Measurements from ENCODE around the gene GPRC5C.

GPRC5C gene

DNA sequence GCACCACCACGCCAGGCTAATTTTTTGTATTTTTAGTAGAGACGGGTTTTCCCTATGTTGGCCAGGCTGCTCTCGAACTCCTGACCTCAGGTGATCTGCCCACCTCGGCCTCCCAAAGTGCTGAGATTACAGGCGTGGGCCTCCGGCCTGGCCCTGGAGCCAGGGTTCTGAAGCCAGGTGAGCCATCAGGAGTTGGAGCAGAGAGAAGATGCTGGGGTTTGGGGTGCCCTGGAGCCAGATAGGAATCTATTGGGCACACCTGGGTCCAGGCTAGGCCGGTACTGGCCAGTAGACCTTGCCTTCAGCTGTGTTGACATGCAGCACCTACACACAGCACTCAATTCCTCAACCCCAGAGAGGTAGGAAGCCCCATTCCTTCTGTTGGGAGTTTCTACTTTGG, 29.1 kb downstream of the GPRC5C start:
- H2AK5ac ChIP-seq (ENCODE audit: low read length) = no peak overlapping the region
- H2BK5ac ChIP-seq (ENCODE audit: low read depth, low read length, poor library complexity) = no peak overlapping the region
- peaks cover 7% of the 10 kb centered on the region for H3K9me3 ChIP-seq (ENCODE audit: insufficient read depth, low read depth, low read length)
- no peak overlapping the region for H2AFZ ChIP-seq (ENCODE audit: insufficient read depth, low read length, poor library complexity)
- H3K4ac ChIP-seq (ENCODE audit: low read depth, low read length) = no peak overlapping the region
- H4K12ac ChIP-seq (ENCODE audit: low read depth, low read length) = no peak overlapping the region
- no peak overlapping the region for H3K27ac ChIP-seq (ENCODE audit: low read depth, low read length)
- no peak overlapping the region for H3K4me3 ChIP-seq (ENCODE audit: low read depth, low read length)
- no peak overlapping the region for H4K8ac ChIP-seq (ENCODE audit: low read depth, low read length)
- no peaks in the 10 kb centered on the region for H3K79me1 ChIP-seq (ENCODE audit: low read length)
- no CpG with 5 or more reads among the region's 7 CpGs for WGBS (ENCODE audit: extremely low coverage, insufficient coverage, insufficient read length)
- H2BK12ac ChIP-seq (ENCODE audit: low read length) = no peak overlapping the region
- no peak overlapping the region for H3K23ac ChIP-seq (ENCODE audit: low read length)
- DNase-seq = no peak
- H3K4me2 ChIP-seq (ENCODE audit: low read length) = no peak overlapping the region
- no peak overlapping the region for H3K9ac ChIP-seq (ENCODE audit: low read length)
- H3K4me1 ChIP-seq (ENCODE audit: control insufficient read depth in 1 of 2, insufficient read depth in 2 of 2, low read length in 2 of 2) = no peaks in the 10 kb centered on the region
- no peak overlapping the region for H3K14ac ChIP-seq (ENCODE audit: low read length)
- H4K91ac ChIP-seq (ENCODE audit: low read depth, low read length) = no peak overlapping the region
- no peak overlapping the region for H2BK120ac ChIP-seq (ENCODE audit: insufficient read depth, low read length, poor library complexity)
- peaks cover 2% of the 10 kb centered on the region for H3K27me3 ChIP-seq (ENCODE audit: insufficient read depth, low read length)
- no peaks in the 10 kb centered on the region for H3K36me3 ChIP-seq (ENCODE audit: control insufficient read depth in 1 of 2, insufficient read depth in 2 of 2, low read length in 2 of 2)
- no peak overlapping the region for H3K18ac ChIP-seq (ENCODE audit: low read length)
- H3K79me2 ChIP-seq (ENCODE audit: control insufficient read depth, insufficient read depth, low read length, poor library complexity) = no peaks in the 10 kb centered on the region

GRCh38 chr17:74461611-74462010, 29.7 kb downstream of the GPRC5C start:
- no peak overlapping the region for H3K4me2 ChIP-seq (ENCODE audit: low read length)
- H2AK5ac ChIP-seq (ENCODE audit: low read length) = no peak overlapping the region
- no peak overlapping the region for H2BK12ac ChIP-seq (ENCODE audit: low read length)
- H3K79me2 ChIP-seq (ENCODE audit: control insufficient read depth, insufficient read depth, low read length, poor library complexity) = no peaks in the 10 kb centered on the region
- no peak overlapping the region for H2BK120ac ChIP-seq (ENCODE audit: insufficient read depth, low read length, poor library complexity)
- WGBS (ENCODE audit: extremely low coverage, insufficient coverage, insufficient read length) = no CpG with 5 or more reads among the region's 10 CpGs
- no peaks in the 10 kb centered on the region for H3K4me1 ChIP-seq (ENCODE audit: control insufficient read depth in 1 of 2, insufficient read depth in 2 of 2, low read length in 2 of 2)
- peaks cover 8% of the 10 kb centered on the region for H3K27me3 ChIP-seq (ENCODE audit: insufficient read depth, low read length)
- DNase-seq = no peak
- H3K36me3 ChIP-seq (ENCODE audit: control insufficient read depth in 1 of 2, insufficient read depth in 2 of 2, low read length in 2 of 2) = no peaks in the 10 kb centered on the region
- H4K8ac ChIP-seq (ENCODE audit: low read depth, low read length) = no peak overlapping the region
- H3K79me1 ChIP-seq (ENCODE audit: low read length) = no peaks in the 10 kb centered on the region
- no peak overlapping the region for H4K12ac ChIP-seq (ENCODE audit: low read depth, low read length)
- no peak overlapping the region for H3K14ac ChIP-seq (ENCODE audit: low read length)
- H2AFZ ChIP-seq (ENCODE audit: insufficient read depth, low read length, poor library complexity) = no peak overlapping the region
- H3K23ac ChIP-seq (ENCODE audit: low read length) = no peak overlapping the region
- no peak overlapping the region for H3K9ac ChIP-seq (ENCODE audit: low read length)
- no peak overlapping the region for H3K18ac ChIP-seq (ENCODE audit: low read length)
- no peak overlapping the region for H3K4me3 ChIP-seq (ENCODE audit: low read depth, low read length)
- peaks cover 7% of the 10 kb centered on the region for H3K9me3 ChIP-seq (ENCODE audit: insufficient read depth, low read depth, low read length)
- H2BK5ac ChIP-seq (ENCODE audit: low read depth, low read length, poor library complexity) = no peak overlapping the region
- H4K91ac ChIP-seq (ENCODE audit: low read depth, low read length) = no peak overlapping the region
- no peak overlapping the region for H3K27ac ChIP-seq (ENCODE audit: low read depth, low read length)
- no peak overlapping the region for H3K4ac ChIP-seq (ENCODE audit: low read depth, low read length)

GRCh38 chr17:74464730-74465377, 33.0 kb downstream of the GPRC5C start:
- H3K23ac ChIP-seq (ENCODE audit: low read length) = no peak overlapping the region
- H4K8ac ChIP-seq (ENCODE audit: low read depth, low read length) = no peak overlapping the region
- H3K9me3 ChIP-seq (ENCODE audit: insufficient read depth, low read depth, low read length) = peaks cover 7% of the 10 kb centered on the region
- H3K18ac ChIP-seq (ENCODE audit: low read length) = no peak overlapping the region
- H2AK5ac ChIP-seq (ENCODE audit: low read length) = no peak overlapping the region
- no peak overlapping the region for H4K91ac ChIP-seq (ENCODE audit: low read depth, low read length)
- no peak overlapping the region for H3K4ac ChIP-seq (ENCODE audit: low read depth, low read length)
- 100% methylated on average over 3 of the region's 7 CpGs for WGBS (ENCODE audit: extremely low coverage, insufficient coverage, insufficient read length)
- no peak overlapping the region for H4K12ac ChIP-seq (ENCODE audit: low read depth, low read length)
- H3K4me3 ChIP-seq (ENCODE audit: low read depth, low read length) = no peak overlapping the region
- H2BK12ac ChIP-seq (ENCODE audit: low read length) = no peak overlapping the region
- H3K4me2 ChIP-seq (ENCODE audit: low read length) = no peak overlapping the region
- H2AFZ ChIP-seq (ENCODE audit: insufficient read depth, low read length, poor library complexity) = no peak overlapping the region
- no peaks in the 10 kb centered on the region for H3K79me2 ChIP-seq (ENCODE audit: control insufficient read depth, insufficient read depth, low read length, poor library complexity)
- no peak for DNase-seq
- no peak overlapping the region for H2BK120ac ChIP-seq (ENCODE audit: insufficient read depth, low read length, poor library complexity)
- no peak overlapping the region for H3K27ac ChIP-seq (ENCODE audit: low read depth, low read length)
- H3K14ac ChIP-seq (ENCODE audit: low read length) = no peak overlapping the region
- no peaks in the 10 kb centered on the region for H3K4me1 ChIP-seq (ENCODE audit: control insufficient read depth in 1 of 2, insufficient read depth in 2 of 2, low read length in 2 of 2)
- peaks cover 17% of the 10 kb centered on the region for H3K27me3 ChIP-seq (ENCODE audit: insufficient read depth, low read length)
- no peaks in the 10 kb centered on the region for H3K79me1 ChIP-seq (ENCODE audit: low read length)
- H2BK5ac ChIP-seq (ENCODE audit: low read depth, low read length, poor library complexity) = no peak overlapping the region
- H3K36me3 ChIP-seq (ENCODE audit: control insufficient read depth in 1 of 2, insufficient read depth in 2 of 2, low read length in 2 of 2) = no peaks in the 10 kb centered on the region
- H3K9ac ChIP-seq (ENCODE audit: low read length) = no peak overlapping the region

DNA sequence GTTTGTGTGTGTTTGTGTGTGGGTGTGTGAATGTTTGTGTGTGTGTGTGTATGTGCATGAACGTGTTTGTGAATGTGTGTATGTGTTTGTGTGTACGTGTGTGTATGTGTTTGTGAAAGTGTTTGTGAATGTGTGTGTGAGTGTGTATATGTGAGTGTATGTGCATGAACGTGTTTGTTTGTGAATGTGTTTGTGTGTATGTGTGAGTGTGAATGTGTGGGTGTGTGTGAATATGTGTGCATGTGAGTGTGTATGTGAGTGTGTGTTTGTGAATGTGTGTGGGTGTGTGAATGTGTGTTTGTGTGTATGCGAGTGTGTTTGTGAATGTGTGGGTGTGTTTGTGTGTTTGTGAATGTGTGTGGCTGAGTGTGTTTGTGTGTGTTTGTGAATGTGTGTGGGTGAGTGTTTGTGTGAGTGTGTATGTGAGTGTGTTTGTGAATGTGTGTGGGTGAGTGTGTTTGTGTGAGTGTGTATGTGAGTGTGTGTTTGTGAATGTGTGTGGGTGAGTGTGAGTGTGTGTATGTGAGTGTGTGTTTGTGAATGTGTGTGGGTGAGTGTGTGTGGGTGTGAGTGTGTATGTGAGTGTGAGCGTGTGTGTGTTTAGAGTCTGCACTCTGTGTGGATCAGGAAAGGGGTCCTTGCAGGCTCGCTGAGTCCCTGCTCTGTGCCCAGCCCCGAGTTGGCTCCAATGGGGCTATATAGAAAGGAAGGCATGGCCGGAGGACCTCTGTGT, 33.7 kb downstream of the GPRC5C start:
- H3K79me1 ChIP-seq (ENCODE audit: low read length) = no peaks in the 10 kb centered on the region
- H2AFZ ChIP-seq (ENCODE audit: insufficient read depth, low read length, poor library complexity) = no peak overlapping the region
- no peak overlapping the region for H4K91ac ChIP-seq (ENCODE audit: low read depth, low read length)
- no peaks in the 10 kb centered on the region for H3K79me2 ChIP-seq (ENCODE audit: control insufficient read depth, insufficient read depth, low read length, poor library complexity)
- H3K4me1 ChIP-seq (ENCODE audit: control insufficient read depth in 1 of 2, insufficient read depth in 2 of 2, low read length in 2 of 2) = no peaks in the 10 kb centered on the region
- no peak overlapping the region for H3K9ac ChIP-seq (ENCODE audit: low read length)
- H3K4me3 ChIP-seq (ENCODE audit: low read depth, low read length) = peak overlapping the region; percentile 50
- WGBS (ENCODE audit: extremely low coverage, insufficient coverage, insufficient read length) = 100% methylated on average over 3 of the region's 8 CpGs
- H3K14ac ChIP-seq (ENCODE audit: low read length) = no peak overlapping the region
- H3K23ac ChIP-seq (ENCODE audit: low read length) = peak overlapping the region; percentile 34
- no peak overlapping the region for H2BK12ac ChIP-seq (ENCODE audit: low read length)
- H2AK5ac ChIP-seq (ENCODE audit: low read length) = no peak overlapping the region
- H3K27ac ChIP-seq (ENCODE audit: low read depth, low read length) = no peak overlapping the region
- no peak for DNase-seq
- no peak overlapping the region for H3K18ac ChIP-seq (ENCODE audit: low read length)
- no peak overlapping the region for H4K8ac ChIP-seq (ENCODE audit: low read depth, low read length)
- H2BK120ac ChIP-seq (ENCODE audit: insufficient read depth, low read length, poor library complexity) = no peak overlapping the region
- H3K9me3 ChIP-seq (ENCODE audit: insufficient read depth, low read depth, low read length) = peaks cover 7% of the 10 kb centered on the region
- H3K36me3 ChIP-seq (ENCODE audit: control insufficient read depth in 1 of 2, insufficient read depth in 2 of 2, low read length in 2 of 2) = no peaks in the 10 kb centered on the region
- H3K4me2 ChIP-seq (ENCODE audit: low read length) = no peak overlapping the region
- no peak overlapping the region for H3K4ac ChIP-seq (ENCODE audit: low read depth, low read length)
- H3K27me3 ChIP-seq (ENCODE audit: insufficient read depth, low read length) = peaks cover 17% of the 10 kb centered on the region
- no peak overlapping the region for H4K12ac ChIP-seq (ENCODE audit: low read depth, low read length)
- no peak overlapping the region for H2BK5ac ChIP-seq (ENCODE audit: low read depth, low read length, poor library complexity)
